NK-92 (cell line): ENCODE data around the gene GRAMD2A.
"Not testable (repeated sequence)": the region's sequence is repeated elsewhere in the genome, so short reads cannot be mapped to it uniquely, and the experiment has no call there.

Source experiments
- DNase-seq: peaks from one replicate; lab custom pipeline; 2025; ENCODE audit not compliant: unreplicated experiment; lab: John Stamatoyannopoulos, UW

GRAMD2A gene

DNA sequence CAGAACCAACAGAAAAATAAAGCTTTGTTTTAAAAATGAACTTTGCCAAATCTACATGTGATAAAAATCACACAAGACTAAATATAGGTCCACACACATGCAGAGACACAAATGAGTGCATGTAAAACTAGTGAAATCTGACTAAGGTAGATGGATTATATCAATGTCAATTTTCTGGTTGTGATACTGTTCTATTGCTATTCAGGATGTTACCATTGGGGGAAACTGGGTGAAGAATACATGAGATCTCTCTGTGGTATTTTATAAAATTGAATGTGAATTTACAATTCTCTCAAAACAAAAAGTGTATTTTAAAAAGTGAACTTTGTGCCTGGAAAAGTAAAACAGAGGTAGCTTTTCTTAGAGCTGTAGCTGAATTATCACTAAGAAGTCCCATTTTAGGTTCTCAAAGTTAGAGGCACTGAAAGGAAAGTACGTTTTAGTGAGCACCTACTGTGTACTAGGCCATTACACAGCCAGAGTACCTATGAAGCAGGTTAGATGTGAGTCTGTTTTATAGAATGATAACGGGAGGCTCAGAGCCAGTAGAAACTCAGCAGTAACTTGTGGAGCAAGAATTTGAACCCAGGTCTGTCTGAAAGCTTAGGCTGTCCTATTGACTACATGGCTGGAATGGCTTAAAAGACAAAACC, 8.2 kb downstream of the GRAMD2A start:
- no peak for DNase-seq

- no peak for DNase-seq
Observed at GRCh38 chr15:72184165-72184811, 13.3 kb downstream of the GRAMD2A start.

- DNase-seq: no peak
Observed at GRCh38 chr15:72183781-72184164, 13.8 kb downstream of the GRAMD2A start.

DNA sequence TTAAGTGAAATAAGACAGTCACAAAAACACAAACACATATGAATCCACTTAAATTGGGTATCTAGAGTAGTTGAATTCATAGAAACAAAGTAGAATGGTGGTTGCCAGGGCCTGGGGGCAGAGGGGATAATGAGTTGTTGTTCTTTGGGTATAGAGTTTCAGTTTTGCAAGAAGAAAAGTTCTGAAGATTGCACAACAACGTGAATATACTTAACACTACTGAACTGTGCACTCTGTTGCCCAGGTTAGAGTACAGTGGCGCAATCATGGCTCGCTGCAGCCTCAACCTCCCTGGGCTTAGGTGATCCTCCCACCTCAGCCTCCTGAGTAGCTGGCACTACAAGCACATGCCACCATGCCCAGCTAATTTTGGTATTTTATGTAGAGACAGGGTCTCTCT, 14.9 kb downstream of the GRAMD2A start:
- DNase-seq: no peak

DNA sequence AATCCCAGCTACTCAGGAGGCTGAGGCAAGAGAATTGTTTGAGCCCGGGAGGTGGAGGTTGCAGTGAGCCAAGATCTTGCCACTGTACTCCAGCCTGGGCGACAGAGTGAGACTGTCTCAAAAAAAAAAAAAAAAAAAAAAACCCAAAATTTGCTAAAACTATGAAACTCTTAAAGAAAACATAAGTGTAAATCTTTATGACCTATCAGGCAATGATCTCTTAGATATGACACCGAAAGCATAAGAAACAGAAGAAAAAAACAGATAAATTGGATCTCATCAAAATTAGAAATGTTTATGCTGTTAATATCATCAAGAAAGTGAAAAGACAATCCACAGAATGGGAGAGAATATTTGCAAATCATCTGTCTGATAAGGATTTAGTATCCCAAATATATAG, 15.3 kb downstream of the GRAMD2A start:
- no peak for DNase-seq

DNA sequence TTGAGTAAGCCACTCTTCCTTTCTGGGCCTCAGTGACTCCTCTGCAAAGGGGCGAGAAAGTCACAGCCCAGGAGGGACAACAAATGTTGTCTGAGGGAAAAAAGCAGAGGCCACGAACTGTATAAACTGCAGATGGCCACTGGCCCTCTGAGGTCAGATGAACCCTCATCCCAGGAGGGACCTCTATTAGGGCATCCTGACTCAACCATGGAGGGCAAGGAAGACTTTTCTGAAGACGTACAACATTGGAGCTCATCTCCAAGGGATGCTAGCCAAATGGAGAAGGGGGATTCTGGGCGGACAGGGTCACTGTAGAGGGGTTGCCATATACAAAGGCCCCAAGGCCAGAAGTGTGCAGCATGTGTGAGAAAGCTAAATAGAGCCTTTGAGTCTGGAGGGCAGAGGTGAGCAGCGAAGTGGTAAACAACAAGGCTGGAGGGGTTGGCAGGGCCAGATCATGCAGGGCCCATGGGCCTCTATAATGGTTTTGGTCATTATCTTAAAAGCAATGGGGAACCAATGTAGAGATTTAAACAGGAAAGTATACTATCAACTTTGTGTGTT, 16.7 kb downstream of the GRAMD2A start:
- no peak for DNase-seq

- DNase-seq: no peak
Observed at GRCh38 chr15:72179950-72180581, 17.5 kb downstream of the GRAMD2A start.

DNA sequence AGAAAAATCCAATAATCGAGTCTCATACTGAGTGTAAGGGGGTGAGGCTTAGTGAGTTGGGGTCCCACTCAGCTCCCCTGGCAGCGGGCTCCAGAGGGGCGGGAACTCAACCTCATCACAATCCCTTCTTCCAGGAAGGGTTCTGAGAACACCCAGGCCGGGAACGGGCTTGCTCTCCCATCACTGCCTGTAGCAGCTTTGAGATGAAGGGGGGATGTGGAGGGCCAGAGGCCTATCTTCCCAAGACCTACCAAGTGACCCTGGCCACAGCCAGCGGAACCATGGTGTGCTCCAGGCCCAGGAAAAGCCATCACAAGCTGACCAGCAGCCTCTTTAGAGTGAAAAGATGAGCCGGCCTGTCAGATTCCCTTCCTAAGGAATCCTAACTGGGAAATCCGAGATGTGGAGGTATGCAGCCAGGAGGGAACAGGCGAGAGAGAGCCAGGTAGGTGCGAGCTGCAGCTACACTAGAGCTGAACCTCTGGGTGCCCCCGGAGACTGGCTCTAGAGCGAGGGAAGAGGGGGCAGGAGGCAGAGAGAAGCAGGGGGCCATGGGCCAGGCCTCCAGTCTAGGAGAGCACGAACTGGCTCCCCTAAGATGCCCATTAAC, 18.5 kb downstream of the GRAMD2A start:
- DNase-seq: no peak

- no peak for DNase-seq
Observed at GRCh38 chr15:72176743-72177142, 20.8 kb downstream of the GRAMD2A start.

- DNase-seq: no peak
Observed at GRCh38 chr15:72176159-72176558, 21.4 kb downstream of the GRAMD2A start.

DNA sequence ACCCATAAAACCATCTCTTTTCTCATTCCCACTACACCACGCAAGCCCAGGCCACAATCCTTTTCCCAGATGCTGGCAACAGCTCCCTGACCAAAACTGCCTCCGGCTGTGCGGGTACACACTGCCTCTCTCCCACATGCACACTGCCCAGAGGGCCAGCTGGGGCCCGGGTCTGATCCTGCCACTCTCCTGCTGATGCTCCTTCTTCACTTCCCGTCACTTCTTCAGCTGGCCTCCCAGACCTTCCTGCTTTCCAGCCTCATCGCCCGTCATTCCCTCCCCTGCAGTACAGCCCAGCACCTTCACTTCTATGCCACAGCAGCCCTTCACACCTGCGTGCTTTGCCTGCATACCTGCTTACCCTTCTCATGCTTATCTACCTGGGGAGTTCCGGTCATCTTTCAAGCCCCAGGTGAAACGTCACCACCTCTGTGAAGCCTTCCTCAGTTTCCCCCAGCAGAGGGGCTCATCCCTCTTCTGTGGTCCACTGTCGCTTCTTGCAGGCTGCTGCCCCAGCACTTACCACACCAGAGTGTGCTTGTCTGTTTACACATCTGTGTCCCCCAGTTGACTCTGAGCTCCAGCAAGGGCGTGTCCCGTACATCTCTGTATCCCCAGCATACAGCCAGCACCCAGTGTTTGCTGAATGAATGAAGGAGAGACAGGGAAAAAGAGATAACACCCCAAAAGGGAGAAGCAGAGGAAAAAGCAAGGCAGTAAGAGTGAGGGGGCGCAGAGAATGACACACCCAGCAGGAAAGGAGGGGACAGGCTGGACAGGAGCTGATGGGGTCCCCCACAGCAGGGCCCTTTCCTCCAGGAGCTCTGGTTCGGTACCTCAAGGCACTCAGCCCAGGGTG, 22.2 kb downstream of the GRAMD2A start:
- no peak for DNase-seq

DNA sequence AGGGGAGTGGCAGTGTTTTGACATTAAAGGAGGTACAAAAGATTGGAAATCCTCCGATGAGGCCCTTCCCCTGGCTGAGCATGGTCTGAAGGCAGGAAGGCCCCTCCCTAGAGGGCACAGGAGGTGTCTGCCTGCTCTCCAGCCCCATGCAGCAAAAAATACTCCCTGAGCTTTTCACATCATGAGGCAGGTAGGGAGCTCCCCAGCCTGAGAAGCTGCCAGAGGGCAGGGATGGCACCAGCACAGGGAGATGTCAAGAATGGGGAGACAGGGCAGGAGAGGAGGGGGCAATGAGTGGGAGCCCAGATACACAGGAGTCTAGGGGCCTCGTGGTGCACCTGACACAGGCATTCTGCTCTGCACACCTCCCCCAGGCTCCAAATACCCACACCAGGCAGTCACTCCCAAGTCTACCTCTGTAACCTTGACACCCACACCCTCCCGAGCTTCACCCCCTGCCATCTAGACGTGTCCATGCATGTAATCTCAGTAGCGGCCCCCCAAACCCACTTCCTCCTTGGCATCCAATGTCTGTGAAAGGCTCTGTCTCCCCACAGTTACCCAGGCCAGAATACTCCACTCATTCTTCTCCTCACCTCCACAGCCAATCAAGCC, 22.9 kb downstream of the GRAMD2A start:
- DNase-seq: no peak

- DNase-seq: no peak
Observed at GRCh38 chr15:72173864-72174550, 23.6 kb downstream of the GRAMD2A start.

DNA sequence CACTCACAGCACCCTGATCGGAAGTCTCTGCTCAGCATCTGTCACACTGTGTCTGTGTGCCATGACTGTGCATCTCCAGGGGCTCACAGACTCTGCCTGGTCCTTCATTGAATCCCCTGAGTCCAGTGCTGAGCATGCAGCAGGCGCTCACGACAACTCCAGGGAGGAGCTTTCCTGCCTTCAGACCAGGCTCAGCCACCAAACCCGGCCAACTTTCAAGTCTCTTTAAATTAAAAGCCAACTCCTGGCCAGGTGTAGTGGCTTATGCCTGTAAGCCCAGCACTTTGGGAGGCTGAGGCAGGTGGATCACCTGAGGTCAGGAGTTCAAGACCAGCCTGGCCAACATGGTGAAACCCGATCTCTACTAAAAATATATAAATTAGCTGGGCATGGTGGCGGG, 24.2 kb downstream of the GRAMD2A start:
- no peak for DNase-seq

- DNase-seq: no peak
Observed at GRCh38 chr15:72172796-72173195, 24.8 kb downstream of the GRAMD2A start.

DNA sequence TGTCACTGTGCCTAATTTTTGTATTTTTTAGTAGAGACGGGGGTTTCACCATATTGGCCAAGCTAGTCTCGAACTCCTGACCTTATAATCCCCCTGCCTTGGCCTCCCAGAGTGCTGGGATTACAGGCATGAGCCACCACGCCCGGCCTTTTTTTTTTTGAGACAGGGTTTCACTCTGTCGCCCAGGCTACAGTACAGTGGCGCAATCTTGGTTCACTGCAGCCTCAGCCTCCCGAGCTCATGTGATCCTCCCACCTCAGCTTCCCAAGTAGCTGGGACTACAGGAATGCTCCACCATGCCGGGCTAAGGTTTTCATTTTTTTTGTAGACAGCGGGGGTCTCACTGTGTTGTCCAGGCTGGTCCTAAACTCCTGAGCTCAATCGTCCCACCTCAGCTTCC, 25.6 kb downstream of the GRAMD2A start:
- not testable (repeated sequence) for DNase-seq

DNA sequence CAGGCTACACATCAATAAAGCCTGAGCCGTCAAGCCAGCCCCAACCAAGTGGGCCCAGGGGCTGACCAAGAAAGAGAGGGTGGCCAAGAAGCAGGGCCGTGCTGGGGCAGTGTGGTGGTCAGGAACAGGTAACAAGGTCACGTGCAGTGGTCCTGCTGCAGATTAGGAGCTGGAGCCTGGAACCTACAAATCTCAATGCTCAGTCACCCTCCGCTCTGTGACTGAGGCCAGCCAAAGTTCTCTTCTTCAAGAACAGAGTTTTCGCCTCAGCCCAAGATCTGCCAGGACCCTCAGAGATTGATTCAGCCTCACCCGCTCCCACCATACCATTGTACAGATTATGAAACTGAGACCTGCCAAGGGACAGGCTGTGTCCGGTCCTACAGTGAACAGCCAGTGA, 26.9 kb downstream of the GRAMD2A start:
- DNase-seq: no peak

DNA sequence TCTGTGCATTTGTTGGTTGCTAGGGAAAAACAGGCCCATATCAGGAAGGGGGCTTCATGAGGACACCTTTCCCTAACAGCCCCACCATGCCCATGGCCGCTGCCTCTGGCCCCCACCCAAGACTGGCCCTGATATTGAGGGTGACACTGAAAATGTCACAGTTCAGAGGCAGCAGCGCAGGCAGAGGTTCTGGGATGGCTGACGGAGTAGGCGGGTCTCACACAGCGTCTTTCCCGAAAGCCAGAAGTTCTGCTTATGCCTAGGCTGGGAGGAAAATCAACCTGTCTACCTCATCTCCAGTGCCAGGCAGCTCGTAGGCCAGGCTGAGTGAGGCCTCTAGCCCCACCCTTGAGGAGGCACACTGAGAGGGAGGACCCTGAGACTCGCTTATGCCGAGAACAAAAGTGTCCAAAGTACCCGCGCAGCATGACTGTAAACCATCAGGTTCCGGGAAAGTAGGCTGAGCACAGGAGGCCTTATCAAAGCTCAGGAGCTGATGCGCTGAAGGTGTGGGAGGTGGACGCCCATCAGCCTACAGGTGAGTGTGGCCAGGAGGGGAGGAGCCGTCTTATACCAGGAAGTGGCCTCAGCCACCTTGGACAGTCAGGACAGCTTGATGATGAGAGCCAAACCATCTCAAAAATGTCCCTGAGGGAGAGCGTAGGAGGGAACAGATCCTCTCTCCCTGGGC, 27.5 kb downstream of the GRAMD2A start:
- DNase-seq: no peak

GRCh38 chr15:72169236-72169920, 28.2 kb downstream of the GRAMD2A start:
- no peak for DNase-seq
